CD4-positive, alpha-beta T cell treated with Interleukin-6 at 100 ng/mL for 8 hours (primary cell): ENCODE results near the gene AKAP6.

Experiments
- DNase-seq: peaks from one replicate; pipeline ENCODE4 v3.0.0-alpha.2; 2020; ENCODE audit warnings: mixed read lengths, low spot score

The AKAP6 gene

GRCh38 chr14:32677129-32677780 is 348.2 kb downstream of the AKAP6 start:
- DNase-seq: no peak

GRCh38 chr14:32678088-32678487 is 349.0 kb downstream of the AKAP6 start:
- DNase-seq: no peak

- no peak for DNase-seq
Measured at GRCh38 chr14:32679927-32680612, 351.0 kb downstream of the AKAP6 start.

GRCh38 chr14:32681598-32681997 is 352.5 kb downstream of the AKAP6 start:
- no peak for DNase-seq

- DNase-seq: no peak
Measured at GRCh38 chr14:32682214-32682613, 353.1 kb downstream of the AKAP6 start.

- no peak for DNase-seq
Measured at GRCh38 chr14:32683679-32684078, 354.6 kb downstream of the AKAP6 start.

GRCh38 chr14:32688941-32689340 is 359.8 kb downstream of the AKAP6 start:
- no peak for DNase-seq

GRCh38 chr14:32692441-32692840 is 363.3 kb downstream of the AKAP6 start:
- DNase-seq: no peak

- no peak for DNase-seq
Measured at GRCh38 chr14:32693114-32693513, 364.0 kb downstream of the AKAP6 start.

- no peak for DNase-seq
Measured at GRCh38 chr14:32694795-32695449, 365.8 kb downstream of the AKAP6 start.

GRCh38 chr14:32696325-32697091 is 367.4 kb downstream of the AKAP6 start:
- DNase-seq: no peak

GRCh38 chr14:32697114-32697513 is 368.0 kb downstream of the AKAP6 start:
- DNase-seq: no peak

- DNase-seq: no peak
Measured at GRCh38 chr14:32697704-32698103, 368.6 kb downstream of the AKAP6 start.

GRCh38 chr14:32698831-32699230 is 369.7 kb downstream of the AKAP6 start:
- no peak for DNase-seq

- no peak for DNase-seq
Measured at GRCh38 chr14:32701475-32701874, 372.4 kb downstream of the AKAP6 start.

GRCh38 chr14:32702088-32702487 is 373.0 kb downstream of the AKAP6 start:
- no peak for DNase-seq

- no peak for DNase-seq
Measured at GRCh38 chr14:32702562-32702961, 373.5 kb downstream of the AKAP6 start.

- no peak for DNase-seq
Measured at GRCh38 chr14:32703183-32703621, 374.1 kb downstream of the AKAP6 start.

- no peak for DNase-seq
Measured at GRCh38 chr14:32706721-32707519, 377.8 kb downstream of the AKAP6 start.

- DNase-seq: no peak
Measured at GRCh38 chr14:32707742-32708500, 378.8 kb downstream of the AKAP6 start.

- DNase-seq: no peak
Measured at GRCh38 chr14:32709027-32709426, 379.9 kb downstream of the AKAP6 start.
